Activated CD4-positive, alpha-beta T cell treated with anti-CD3 and anti-CD28 coated beads, Interleukin-2, amount 50 U/mL, for 48 hours (primary cell): ENCODE measurements around the gene SLC34A2.

Experiments used
- DNase-seq, 2 experiments: peaks; one replicate each; pipeline ENCODE4 v3.0.0-alpha.2; 2020

The SLC34A2 gene

GRCh38 chr4:25662306-25662705 lies 6.7 kb downstream of the SLC34A2 start:
- DNase-seq, result no peak

- no peak for DNase-seq
These were observed 8.1 kb downstream of the SLC34A2 start for GRCh38 chr4:25663781-25664180.

GRCh38 chr4:25666031-25666630 lies 10.5 kb downstream of the SLC34A2 start:
- no peak for DNase-seq

- no peak for DNase-seq
These were observed 12.4 kb downstream of the SLC34A2 start for GRCh38 chr4:25667931-25668557.

- no peak for DNase-seq
These were observed 15.3 kb downstream of the SLC34A2 start for GRCh38 chr4:25670991-25671390.

GRCh38 chr4:25672756-25673155 lies 17.1 kb downstream of the SLC34A2 start:
- no peak for DNase-seq

GRCh38 chr4:25674386-25674785 lies 18.7 kb downstream of the SLC34A2 start:
- DNase-seq, result no peak

- no peak for DNase-seq
These were observed 20.6 kb downstream of the SLC34A2 start for GRCh38 chr4:25676221-25676620.

GRCh38 chr4:25677157-25677556 lies 21.5 kb downstream of the SLC34A2 start:
- DNase-seq, result no peak

GRCh38 chr4:25677943-25678342 lies 22.3 kb downstream of the SLC34A2 start:
- no peak for DNase-seq

- DNase-seq, result no peak
These were observed 32.1 kb downstream of the SLC34A2 start for GRCh38 chr4:25687773-25688172.

- DNase-seq, result no peak
These were observed 38.8 kb downstream of the SLC34A2 start for GRCh38 chr4:25694466-25694865.

- no peak for DNase-seq
These were observed 40.8 kb downstream of the SLC34A2 start for GRCh38 chr4:25696409-25696808.

- no peak for DNase-seq
These were observed 41.9 kb downstream of the SLC34A2 start for GRCh38 chr4:25697516-25697915.

- no peak for DNase-seq
These were observed 45.0 kb downstream of the SLC34A2 start for GRCh38 chr4:25700661-25701060.

GRCh38 chr4:25702848-25703247 lies 47.2 kb downstream of the SLC34A2 start:
- DNase-seq, result no peak

- no peak for DNase-seq
These were observed 48.2 kb downstream of the SLC34A2 start for GRCh38 chr4:25703731-25704388.

GRCh38 chr4:25704516-25704915 lies 48.9 kb downstream of the SLC34A2 start:
- DNase-seq, result no peak

GRCh38 chr4:25710637-25711036 lies 55.0 kb downstream of the SLC34A2 start:
- DNase-seq, result no peak

- DNase-seq, result no peak
These were observed 57.0 kb downstream of the SLC34A2 start for GRCh38 chr4:25712611-25713010.

GRCh38 chr4:25713812-25714211 lies 58.2 kb downstream of the SLC34A2 start:
- no peak for DNase-seq

GRCh38 chr4:25722964-25723363 lies 67.3 kb downstream of the SLC34A2 start:
- DNase-seq, result no peak

- DNase-seq, result no peak
These were observed 67.8 kb downstream of the SLC34A2 start for GRCh38 chr4:25723409-25723808.

GRCh38 chr4:25725870-25726269 lies 70.2 kb downstream of the SLC34A2 start:
- no peak for DNase-seq
